Stimulated activated CD4-positive, alpha-beta T cell treated with anti-CD3 and anti-CD28 coated beads, Interleukin-1b, Interleukin-23, amount 100 ng/mL, for 1 hour (primary cell): ENCODE data around the gene TIAM1.
"Not testable (repeated sequence)": the region's sequence is repeated elsewhere in the genome, so short reads cannot be mapped to it uniquely, and the experiment has no call there.

Experiments used
- DNase-seq, 2 donors: peaks; one replicate each; pipeline ENCODE4 v3.0.0-alpha.2; 2020; ENCODE audit warnings: low read depth in 2 of 2

TIAM1 gene

DNA sequence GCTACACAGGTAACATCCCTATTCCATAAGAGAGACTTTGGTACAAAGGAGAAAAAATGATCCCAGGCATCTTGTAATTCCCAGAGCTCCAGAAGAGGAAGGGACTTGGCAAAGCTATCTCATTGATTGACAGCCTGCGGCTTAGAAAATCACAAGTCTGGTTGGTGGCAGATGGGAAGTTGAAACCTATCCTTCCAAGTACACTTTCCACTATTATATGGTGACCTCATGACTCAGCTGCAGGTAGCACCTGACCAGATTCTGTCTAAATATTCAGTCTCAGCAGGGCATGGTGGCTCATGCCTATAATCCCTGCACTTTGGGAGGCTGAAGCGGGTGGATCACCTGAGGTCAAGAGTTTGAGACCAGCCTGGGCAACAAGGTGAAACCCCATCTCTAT lies 89.9 kb downstream of the TIAM1 start:
- no peak for DNase-seq

DNA sequence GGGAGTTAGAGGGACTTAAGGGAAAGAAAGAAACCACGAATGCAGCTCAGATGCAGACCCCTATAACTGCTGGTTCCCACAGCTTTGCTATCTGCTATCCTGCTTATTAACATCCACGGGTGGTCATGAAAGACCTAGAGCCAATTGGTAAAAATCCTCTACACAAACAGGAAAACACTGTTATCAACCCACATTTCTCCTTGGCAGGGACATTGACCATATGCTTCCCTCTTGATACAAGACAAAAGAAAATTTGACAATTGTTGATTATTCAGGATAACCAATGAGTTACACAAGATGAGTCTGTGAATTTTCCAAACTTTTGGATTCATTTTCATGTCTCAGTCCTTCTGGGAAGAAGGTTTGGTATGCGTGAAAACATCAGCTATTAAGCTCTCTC lies 90.4 kb downstream of the TIAM1 start:
- no peak for DNase-seq

GRCh38 chr21:31252611-31253010 lies 91.5 kb downstream of the TIAM1 start:
- DNase-seq, result no peak

DNA sequence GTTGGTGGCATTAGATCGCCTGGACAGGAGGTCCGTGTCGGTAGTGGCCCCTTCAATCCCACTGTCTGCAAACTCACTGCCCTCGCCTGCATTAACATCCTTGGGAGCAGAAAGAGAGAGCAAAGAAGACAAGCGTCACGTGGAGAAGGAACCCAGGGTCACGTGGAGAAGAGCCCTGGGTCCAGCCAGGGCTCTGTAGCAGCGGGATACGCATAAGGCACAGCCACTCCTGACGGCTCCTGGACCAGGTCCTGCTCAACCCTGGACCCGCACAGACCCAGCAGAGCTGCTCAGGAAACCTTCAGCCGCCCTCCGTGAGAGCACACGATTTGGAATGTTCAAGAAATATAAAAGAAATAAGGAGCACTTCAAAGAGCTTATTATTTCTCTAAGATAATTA lies 92.0 kb downstream of the TIAM1 start:
- no peak for DNase-seq

DNA sequence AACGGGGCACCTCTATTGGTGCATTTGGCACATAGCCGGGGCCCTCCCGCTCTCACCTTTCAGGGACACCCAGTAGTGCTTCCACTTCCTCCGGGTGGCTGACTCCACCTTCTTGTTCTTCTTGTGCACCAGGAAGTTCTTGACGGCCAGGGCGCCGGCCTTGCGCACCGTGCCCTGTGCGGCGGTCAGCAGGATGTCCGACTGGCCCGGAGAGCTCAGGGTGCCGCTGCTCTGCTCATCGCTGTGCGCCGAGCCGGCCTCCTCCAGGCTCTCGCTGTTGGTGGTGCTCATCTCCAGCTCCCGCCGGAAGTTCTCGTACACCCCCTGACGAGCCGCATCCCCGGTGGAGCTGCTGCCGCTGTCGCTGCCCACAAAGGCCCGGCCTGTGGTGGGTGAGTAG lies 92.4 kb downstream of the TIAM1 start:
- DNase-seq, result no peak

- no peak for DNase-seq
These were observed 95.5 kb downstream of the TIAM1 start for GRCh38 chr21:31248598-31248997.

DNA sequence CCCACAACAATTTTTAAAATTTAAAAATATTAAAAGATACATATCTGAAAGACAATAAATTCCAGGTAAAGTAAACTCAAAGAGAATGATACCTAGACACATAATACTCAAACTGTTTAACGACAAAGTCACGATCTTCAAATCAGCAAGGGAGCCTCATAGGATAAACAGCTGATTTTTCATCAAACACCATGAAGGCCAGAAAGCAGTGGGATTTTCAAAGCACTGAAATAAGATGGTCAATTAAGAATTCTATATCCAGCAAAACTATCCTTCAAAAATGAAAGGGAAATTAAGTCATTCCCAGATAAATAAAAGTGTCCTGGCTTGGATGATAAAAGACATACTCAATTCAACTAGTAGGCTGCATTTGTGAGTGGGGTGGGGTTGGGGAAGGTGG lies 100.5 kb downstream of the TIAM1 start:
- no peak for DNase-seq

DNA sequence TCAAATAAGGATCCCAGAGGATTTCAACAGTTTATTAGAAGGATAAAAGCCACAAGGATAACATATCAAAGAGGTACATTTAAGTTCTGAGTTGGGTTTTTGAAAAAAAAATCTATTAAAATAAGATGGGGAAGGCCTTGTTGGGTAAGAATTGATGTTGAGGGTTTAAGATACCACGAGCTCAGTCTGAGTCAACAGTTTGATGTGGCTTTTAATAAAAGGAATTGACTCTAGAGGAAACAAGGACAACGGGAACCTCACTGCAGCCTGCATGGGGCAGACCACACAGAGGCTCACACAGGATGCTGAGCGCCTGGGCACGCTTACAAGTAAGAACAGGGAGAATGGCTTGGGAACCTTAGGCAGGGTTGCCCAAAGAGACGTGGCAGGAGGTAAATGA lies 107.5 kb downstream of the TIAM1 start:
- DNase-seq, result no peak

GRCh38 chr21:31235671-31236450 lies 108.2 kb downstream of the TIAM1 start:
- no peak for DNase-seq

DNA sequence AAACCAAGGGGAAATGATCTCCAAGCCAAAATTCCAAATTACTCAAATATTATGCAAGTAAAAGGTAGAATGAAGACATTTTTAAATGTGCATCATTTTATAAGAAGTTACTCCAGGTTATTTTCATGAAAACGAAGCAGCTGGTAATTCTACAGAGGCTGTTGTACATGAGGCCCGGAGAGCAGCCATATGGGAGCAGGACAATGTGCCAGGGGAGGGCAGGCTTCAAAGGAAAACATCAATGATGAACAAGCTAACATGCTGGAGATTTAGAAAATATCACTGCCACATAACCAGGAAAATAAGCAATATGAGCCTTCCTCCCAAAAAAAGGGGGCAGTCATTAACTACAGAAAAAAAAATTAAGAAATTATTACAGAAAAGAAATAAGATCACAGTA lies 109.1 kb downstream of the TIAM1 start:
- no peak for DNase-seq

DNA sequence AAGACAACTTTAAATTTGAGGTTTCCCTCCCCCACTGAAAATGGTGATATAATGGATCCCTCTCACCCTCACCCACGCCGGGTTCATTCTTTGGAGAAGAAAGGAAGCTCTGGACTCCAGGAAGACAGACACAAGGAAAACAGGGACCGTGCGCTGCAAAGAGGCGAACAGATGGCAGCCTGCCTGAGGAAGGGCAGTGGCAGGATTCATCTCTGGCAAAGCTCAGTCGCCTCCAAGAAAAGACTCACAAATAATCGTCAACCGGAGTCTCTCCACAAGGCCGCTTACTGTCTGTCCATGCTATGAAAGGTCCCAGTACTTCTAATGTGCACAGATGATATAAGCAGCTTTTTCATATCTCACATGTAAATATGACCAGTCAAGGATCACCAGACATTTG lies 110.3 kb downstream of the TIAM1 start:
- DNase-seq, result no peak

GRCh38 chr21:31232344-31232743 lies 111.7 kb downstream of the TIAM1 start:
- no peak for DNase-seq

- no peak for DNase-seq
These were observed 113.1 kb downstream of the TIAM1 start for GRCh38 chr21:31230937-31231336.

DNA sequence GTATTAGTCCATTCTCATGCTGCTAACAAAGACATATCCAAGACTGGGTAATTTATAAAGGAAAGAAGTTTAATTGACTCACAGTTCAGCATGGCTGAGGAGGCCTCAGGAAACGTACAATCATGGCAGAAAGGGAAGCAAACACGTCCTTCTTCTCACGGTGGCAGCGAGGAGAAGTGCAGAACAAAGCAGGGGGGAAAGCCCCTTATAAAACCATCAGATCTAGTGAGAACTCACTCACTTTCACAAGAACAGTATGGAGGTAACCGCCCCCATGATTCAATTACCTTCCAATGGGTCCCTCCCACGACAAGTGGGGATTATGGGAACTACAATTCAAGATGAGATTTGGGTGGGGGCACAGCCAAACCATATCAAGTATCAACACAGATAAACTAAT lies 115.3 kb downstream of the TIAM1 start:
- DNase-seq, result not testable (repeated sequence)

- DNase-seq, result no peak
These were observed 118.3 kb downstream of the TIAM1 start for GRCh38 chr21:31225713-31226112.

DNA sequence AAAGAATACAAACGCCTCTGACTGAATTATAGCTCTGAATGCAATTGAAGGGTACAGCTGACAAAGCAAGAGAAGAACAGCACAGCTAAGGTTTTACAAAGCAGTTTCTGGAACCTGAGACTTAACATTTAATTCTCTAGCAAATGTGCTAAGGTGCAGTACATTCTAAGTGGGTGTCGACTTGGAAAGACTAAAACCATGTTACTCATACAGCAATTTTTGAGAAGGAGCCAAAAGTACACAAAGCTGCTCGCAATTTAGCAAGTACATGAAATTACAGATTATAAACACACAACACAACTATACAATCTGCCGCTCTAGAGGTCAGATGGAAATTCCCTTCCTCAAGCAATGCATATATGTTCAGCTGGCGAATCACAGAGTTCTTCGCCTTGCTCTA lies 121.9 kb downstream of the TIAM1 start:
- no peak for DNase-seq

GRCh38 chr21:31221043-31221442 lies 123.0 kb downstream of the TIAM1 start:
- DNase-seq, result no peak

DNA sequence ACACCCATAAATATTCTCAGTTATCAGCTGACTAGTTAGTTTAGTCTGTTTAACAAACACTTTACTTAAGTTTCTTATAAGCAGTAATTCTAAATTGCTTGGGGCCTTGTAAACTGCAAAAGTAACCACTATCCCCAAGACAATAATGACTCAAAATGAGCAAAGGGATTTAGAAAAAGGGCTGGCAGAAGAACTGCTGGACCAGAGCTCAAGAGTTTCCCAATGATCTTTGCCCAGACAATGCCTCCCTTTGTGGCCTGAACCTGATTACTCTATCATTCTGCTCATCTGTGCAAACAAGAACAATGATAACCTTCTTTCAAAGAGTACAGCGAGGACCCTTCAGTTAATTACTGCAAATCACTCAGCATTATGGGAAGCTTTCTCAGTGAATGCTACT lies 123.5 kb downstream of the TIAM1 start:
- no peak for DNase-seq

- no peak for DNase-seq
These were observed 125.0 kb downstream of the TIAM1 start for GRCh38 chr21:31218830-31219608.

DNA sequence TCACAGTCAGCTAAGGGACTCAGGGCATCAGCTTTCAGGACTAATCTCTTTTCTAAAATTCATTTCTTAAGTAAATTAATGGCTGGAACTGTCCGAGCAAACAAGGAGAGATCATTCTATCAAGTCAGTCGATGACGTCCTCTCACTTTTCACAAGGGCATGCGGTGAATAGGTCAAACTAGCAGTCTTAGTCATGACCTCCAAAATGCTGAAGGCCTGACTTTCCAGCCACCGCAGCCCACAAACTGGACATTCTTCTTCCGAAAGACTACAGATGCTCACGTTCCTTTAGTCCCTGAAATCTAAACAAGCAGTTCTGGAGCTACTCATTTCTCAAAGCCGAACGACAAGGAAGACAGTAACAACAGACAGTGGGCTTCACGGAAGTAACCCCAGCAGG lies 127.9 kb downstream of the TIAM1 start:
- no peak for DNase-seq

- no peak for DNase-seq
These were observed 130.3 kb downstream of the TIAM1 start for GRCh38 chr21:31213787-31214186.

DNA sequence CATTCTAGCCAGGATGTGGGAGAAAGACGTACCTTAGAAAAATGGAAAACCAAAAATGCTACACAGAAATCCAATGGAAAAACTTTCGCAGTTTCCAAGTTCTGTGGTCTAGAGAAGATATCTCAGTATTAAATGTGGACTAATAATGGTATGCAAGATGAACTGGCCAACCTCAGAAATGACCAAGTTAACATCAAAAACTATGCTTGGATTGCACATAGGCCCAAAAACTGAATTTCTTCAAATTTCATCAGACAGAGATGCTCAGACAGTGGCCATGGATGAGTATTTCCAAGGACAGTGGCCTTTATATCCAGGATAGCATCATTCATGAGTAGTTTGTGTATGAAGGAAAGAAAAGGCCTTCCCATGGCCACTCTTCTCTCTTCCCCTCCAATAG lies 132.2 kb downstream of the TIAM1 start:
- no peak for DNase-seq

- DNase-seq, result no peak
These were observed 138.6 kb downstream of the TIAM1 start for GRCh38 chr21:31205412-31205811.
